ENCODE data around the gene NKAIN4.

DNA sequence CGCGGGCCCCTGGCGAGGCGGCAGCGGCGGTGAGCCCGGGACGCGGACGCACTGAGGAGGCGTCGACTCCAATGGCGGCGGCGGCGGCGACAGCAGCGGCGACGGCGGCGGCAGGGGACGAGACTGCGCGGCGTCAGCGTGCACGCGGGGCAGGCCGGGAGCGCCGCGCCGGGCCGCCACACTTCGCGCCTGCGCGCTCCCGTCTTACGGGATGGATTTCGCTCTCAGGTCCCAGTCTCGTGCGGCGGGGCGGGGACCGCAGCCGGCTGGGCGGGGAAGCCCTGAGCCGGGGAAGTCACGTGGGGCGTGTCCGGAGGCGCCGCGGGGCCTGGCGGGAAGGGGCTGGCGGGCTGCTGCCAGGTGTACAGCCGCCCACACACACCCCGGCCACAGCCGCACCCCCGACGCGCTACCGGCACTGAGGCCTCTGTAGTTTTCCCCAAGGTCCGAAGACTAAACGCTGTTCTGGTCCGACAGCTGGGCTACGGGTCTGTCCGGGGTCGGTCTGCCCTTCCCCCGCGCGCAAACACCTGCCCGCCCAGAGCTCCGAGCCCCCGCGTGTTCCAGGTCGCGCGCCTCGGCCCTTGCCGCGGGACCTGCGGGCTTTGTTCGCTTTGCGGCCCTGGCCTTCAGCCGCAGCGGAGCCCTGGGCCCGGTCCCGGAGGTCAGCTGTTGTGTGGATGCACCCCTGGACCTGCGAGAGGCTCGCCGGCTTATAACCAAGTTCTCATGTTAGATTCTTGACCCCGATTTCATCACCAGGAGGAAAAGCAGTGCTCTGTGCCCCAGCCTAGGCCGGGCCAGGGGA, 38.0 kb downstream of the NKAIN4 start, which contains the start of gene YTHDF1:
- TF ChIP-seq SUZ12 (IDR thresholded peaks at IDR 0.05) (no peak), NFRKB (IDR thresholded peaks at IDR 0.05) (no peak), HDGF (IDR thresholded peaks at IDR 0.05; ENCODE audit: borderline replicate concordance) (no peak), BHLHE40 (IDR thresholded peaks at IDR 0.05; ENCODE audit: borderline replicate concordance) (no peak), CTBP1 (IDR thresholded peaks at IDR 0.05; ENCODE audit: borderline replicate concordance) (no peak), SP1 (IDR thresholded peaks at IDR 0.05) (no peak), ELF4 (IDR thresholded peaks at IDR 0.05) (no peak), TARDBP (IDR thresholded peaks at IDR 0.05) (no peak), FOXK2 (IDR thresholded peaks at IDR 0.05) (no peak), FOXA1 (IDR thresholded peaks at IDR 0.05) (no peak), FOXM1 (IDR thresholded peaks at IDR 0.05; ENCODE audit: borderline replicate concordance) (no peak; the same call in 1 of the 2 replicates), L3MBTL2 (conservative IDR thresholded peaks at IDR 0.05) (peak; percentile 71), LEF1 (IDR thresholded peaks at IDR 0.05; ENCODE audit: borderline replicate concordance) (no peak)
